RWPE1 (cell line): ENCODE results near the gene DPH3.

Experiments used
- CTCF ChIA-PET: fragments of 350-600 bp; sonication (Branson Sonifier 250); formaldehyde crosslinking; extraction: SDS; loops from one replicate; lab custom pipeline; 2021; lab: Yijun Ruan, JAX
- POLR2A ChIA-PET: fragments of 400-600 bp; formaldehyde crosslinking; extraction: SDS; loops from one replicate; lab custom pipeline; 2020; ENCODE audit warnings: antibody characterized with exemption; ENCODE audit not compliant: low non-redundant PET; lab: Yijun Ruan, JAX
- DNase-seq: peaks from one replicate; pipeline ENCODE4 v3.0.0; 2012; ENCODE audit warnings: low spot score
- H3K27ac ChIP-seq: fragments of 450-650 bp; 2 replicates; pipeline ENCODE4 v1.5.1; 2017
- CTCF ChIP-seq: fragments of 450-650 bp; conservative IDR thresholded peaks from 2 replicates; pipeline ENCODE4 v1.5.1; 2017; ENCODE audit warnings: low read depth, mild to moderate bottlenecking

Gene DPH3

GRCh38 chr3:16234281-16234680 lies 30.5 kb downstream of the DPH3 start:
- DNase-seq = no peak
- no peak for TF ChIP-seq CTCF
- CTCF ChIA-PET = no interaction called here
- POLR2A ChIA-PET = interaction anchor here (0.7 kb wide), 1 partner anchor 11 kb away, joined by 9 read pairs; no protein-coding TSS in a partner anchor
- no peak overlapping the region for H3K27ac ChIP-seq

GRCh38 chr3:16233806-16234205 lies 30.9 kb downstream of the DPH3 start:
- no peak for TF ChIP-seq CTCF

GRCh38 chr3:16231983-16232382 lies 32.8 kb downstream of the DPH3 start:
- H3K27ac ChIP-seq = no peak overlapping the region
- no peak for DNase-seq
- ChIA-PET CTCF (interaction anchor here (0.7 kb wide), 1 partner anchor 1932 kb away, joined by 4 read pairs; no protein-coding TSS in a partner anchor), POLR2A (no interaction called here)
- TF ChIP-seq CTCF = no peak

More at GRCh38 chr3:16233806-16234205, 30.9 kb downstream of the DPH3 start:
- ChIA-PET CTCF (no interaction called here), POLR2A (no interaction called here)
- no peak overlapping the region for H3K27ac ChIP-seq
- DNase-seq = no peak

- ChIA-PET CTCF (no interaction called here), POLR2A (no interaction called here)
- DNase-seq = no peak
These were observed 35.1 kb downstream of the DPH3 start for GRCh38 chr3:16229681-16230080.

GRCh38 chr3:16227566-16227965 lies 37.2 kb downstream of the DPH3 start:
- CTCF ChIA-PET = no interaction called here
- TF ChIP-seq CTCF = no peak
- no peak for DNase-seq
- H3K27ac ChIP-seq = no peak overlapping the region
- POLR2A ChIA-PET = no interaction called here

More at GRCh38 chr3:16229681-16230080, 35.1 kb downstream of the DPH3 start:
- TF ChIP-seq CTCF = no peak
- H3K27ac ChIP-seq = no peak overlapping the region

- POLR2A ChIA-PET = no interaction called here
These were observed 40.4 kb downstream of the DPH3 start for GRCh38 chr3:16224325-16224724.

More at GRCh38 chr3:16224325-16224724, 40.4 kb downstream of the DPH3 start:
- TF ChIP-seq CTCF = no peak
- CTCF ChIA-PET = no interaction called here
- no peak overlapping the region for H3K27ac ChIP-seq
- no peak for DNase-seq
